GM20431 (cell line): ENCODE data around the gene C2CD4D.
"Not testable (repeated sequence)": the region's sequence is repeated elsewhere in the genome, so short reads cannot be mapped to it uniquely, and the experiment has no call there.

Source experiments
- in situ Hi-C: fragments of 300-500 bp; cut with MseI, MboI; formaldehyde crosslinking; loops from one replicate; pipeline ENCODE4 v1.15.0; 2020; ENCODE audit warnings: low sequenced_read_pairs; ENCODE audit not compliant: unreplicated experiment

Gene C2CD4D

GRCh38 chr1:151859891-151860293 is 20.3 kb upstream of the C2CD4D start:
- in situ Hi-C loops = no loop called here

- in situ Hi-C loops = no loop called here
Measured at GRCh38 chr1:151858886-151859665, 19.5 kb upstream of the C2CD4D start.

GRCh38 chr1:151858030-151858746 is 18.6 kb upstream of the C2CD4D start:
- in situ Hi-C loops = no loop called here

GRCh38 chr1:151855933-151856332 is 16.3 kb upstream of the C2CD4D start:
- in situ Hi-C loops = no loop called here

- in situ Hi-C loops = not testable (repeated sequence)
Measured at GRCh38 chr1:151855516-151855915, 15.9 kb upstream of the C2CD4D start.

GRCh38 chr1:151854658-151855057 is 15.0 kb upstream of the C2CD4D start:
- in situ Hi-C loops = no loop called here

- in situ Hi-C loops = no loop called here
Measured at GRCh38 chr1:151853411-151853943, 13.9 kb upstream of the C2CD4D start, which contains the start of gene THEM5. THEM5 (minus strand) TSS chr1:151853712; CDS start chr1:151853565, 147 bp downstream.

GRCh38 chr1:151852733-151853132 is 13.1 kb upstream of the C2CD4D start:
- in situ Hi-C loops = no loop called here

- in situ Hi-C loops = no loop called here
Measured at GRCh38 chr1:151851886-151852285, 12.3 kb upstream of the C2CD4D start.

- in situ Hi-C loops = no loop called here
Measured at GRCh38 chr1:151849871-151850270, 10.3 kb upstream of the C2CD4D start.

- in situ Hi-C loops = no loop called here
Measured at GRCh38 chr1:151849126-151849525, 9.5 kb upstream of the C2CD4D start.

GRCh38 chr1:151847867-151848596 is 8.4 kb upstream of the C2CD4D start:
- in situ Hi-C loops = no loop called here

- in situ Hi-C loops = no loop called here
Measured at GRCh38 chr1:151846686-151847237, 7.1 kb upstream of the C2CD4D start.

GRCh38 chr1:151846062-151846568 is 6.5 kb upstream of the C2CD4D start:
- in situ Hi-C loops = no loop called here

- in situ Hi-C loops = no loop called here
Measured at GRCh38 chr1:151843398-151843797, 3.8 kb upstream of the C2CD4D start.

GRCh38 chr1:151841141-151841540 is 1.5 kb upstream of the C2CD4D start:
- in situ Hi-C loops = no loop called here

- in situ Hi-C loops = no loop called here
Measured at GRCh38 chr1:151840421-151840820, 801 bp upstream of the C2CD4D start.

- in situ Hi-C loops = no loop called here
Measured at GRCh38 chr1:151839082-151839412, 573 bp downstream of the C2CD4D start.

- in situ Hi-C loops = no loop called here
Measured at GRCh38 chr1:151838222-151839081, 1.2 kb downstream of the C2CD4D start.
